ENCODE results near the gene MTG2.

- TF ChIP-seq REST (IDR thresholded peaks at IDR 0.05; ENCODE audit: unreplicated experiment): no peak
- TF ChIP-seq CREB1 (CRISPR knock-in tag; IDR thresholded peaks at IDR 0.05; ENCODE audit: low read depth): no peak
- TF ChIP-seq CTCF (conservative IDR thresholded peaks at IDR 0.05; ENCODE audit: low read depth in 2 of 2): no peak
- TF ChIP-seq NANOG (IDR thresholded peaks at IDR 0.05; ENCODE audit: borderline replicate concordance): no peak
Observed at GRCh38 chr20:62201173-62202082, 18.6 kb downstream of the MTG2 start.

All from GM23338 (cell line).